ENCODE measurements around the gene SETD1A.
"Not testable (repeated sequence)": the region's sequence is repeated elsewhere in the genome, so short reads cannot be mapped to it uniquely, and the experiment has no call there.

DNA sequence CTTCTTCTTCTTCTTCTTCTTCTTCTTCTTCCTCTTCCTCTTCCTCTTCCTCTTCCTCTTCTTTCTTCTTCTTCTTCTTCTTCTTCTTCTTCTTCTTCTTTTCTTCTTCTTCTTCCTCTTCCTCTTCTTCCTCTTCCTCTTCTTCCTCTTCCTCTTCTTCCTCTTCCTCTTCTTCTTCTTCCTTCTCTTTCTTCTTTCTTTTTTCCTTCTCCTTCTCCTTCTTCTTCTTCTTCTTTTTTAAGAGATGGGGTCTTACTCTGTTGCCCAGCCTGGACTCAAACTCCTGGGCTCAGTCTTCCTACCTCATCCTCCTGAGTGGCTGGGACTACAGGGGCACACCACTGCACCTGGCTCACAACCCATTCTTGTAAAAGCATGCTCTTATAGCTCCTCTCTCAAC, 55.7 kb downstream of the SETD1A start:
- TF ChIP-seq, protein P1, sequence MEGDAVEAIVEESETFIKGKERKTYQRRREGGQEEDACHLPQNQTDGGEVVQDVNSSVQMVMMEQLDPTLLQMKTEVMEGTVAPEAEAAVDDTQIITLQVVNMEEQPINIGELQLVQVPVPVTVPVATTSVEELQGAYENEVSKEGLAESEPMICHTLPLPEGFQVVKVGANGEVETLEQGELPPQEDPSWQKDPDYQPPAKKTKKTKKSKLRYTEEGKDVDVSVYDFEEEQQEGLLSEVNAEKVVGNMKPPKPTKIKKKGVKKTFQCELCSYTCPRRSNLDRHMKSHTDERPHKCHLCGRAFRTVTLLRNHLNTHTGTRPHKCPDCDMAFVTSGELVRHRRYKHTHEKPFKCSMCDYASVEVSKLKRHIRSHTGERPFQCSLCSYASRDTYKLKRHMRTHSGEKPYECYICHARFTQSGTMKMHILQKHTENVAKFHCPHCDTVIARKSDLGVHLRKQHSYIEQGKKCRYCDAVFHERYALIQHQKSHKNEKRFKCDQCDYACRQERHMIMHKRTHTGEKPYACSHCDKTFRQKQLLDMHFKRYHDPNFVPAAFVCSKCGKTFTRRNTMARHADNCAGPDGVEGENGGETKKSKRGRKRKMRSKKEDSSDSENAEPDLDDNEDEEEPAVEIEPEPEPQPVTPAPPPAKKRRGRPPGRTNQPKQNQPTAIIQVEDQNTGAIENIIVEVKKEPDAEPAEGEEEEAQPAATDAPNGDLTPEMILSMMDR (IDR thresholded peaks at IDR 0.05), result not testable (repeated sequence)
- not testable (repeated sequence) for TF ChIP-seq POLR2AphosphoS5 (IDR thresholded peaks at IDR 0.05)

Measured in upper lobe of left lung (tissue), 4 donors.